CD4-positive, alpha-beta T cell treated with Interleukin-6 at 100 ng/mL for 8 hours (primary cell): Measurements from ENCODE around the gene ZNF365.

Source experiments
- DNase-seq: peaks from one replicate; pipeline ENCODE4 v3.0.0-alpha.2; 2020; ENCODE audit warnings: mixed read lengths, low spot score

The ZNF365 gene

GRCh38 chr10:62422068-62422590 lies 48.0 kb downstream of the ZNF365 start:
- no peak for DNase-seq

GRCh38 chr10:62424026-62424425 lies 49.9 kb downstream of the ZNF365 start:
- no peak for DNase-seq

- no peak for DNase-seq
Measured at GRCh38 chr10:62426086-62426485, 51.9 kb downstream of the ZNF365 start.

- DNase-seq, result no peak
Measured at GRCh38 chr10:62426600-62426999, 52.4 kb downstream of the ZNF365 start.

GRCh38 chr10:62430881-62431280 lies 56.7 kb downstream of the ZNF365 start:
- DNase-seq, result no peak

- DNase-seq, result peak; percentile 30
Measured at GRCh38 chr10:62433181-62433692, 59.1 kb downstream of the ZNF365 start.

GRCh38 chr10:62433901-62434300 lies 59.7 kb downstream of the ZNF365 start:
- DNase-seq, result no peak

GRCh38 chr10:62437696-62438095 lies 63.5 kb downstream of the ZNF365 start:
- peak; percentile 57 for DNase-seq

- no peak for DNase-seq
Measured at GRCh38 chr10:62442006-62442405, 67.8 kb downstream of the ZNF365 start.

- no peak for DNase-seq
Measured at GRCh38 chr10:62442894-62443669, 68.9 kb downstream of the ZNF365 start.

- no peak for DNase-seq
Measured at GRCh38 chr10:62443866-62444265, 69.7 kb downstream of the ZNF365 start.

- no peak for DNase-seq
Measured at GRCh38 chr10:62446627-62447026, 72.5 kb downstream of the ZNF365 start.

- DNase-seq, result no peak
Measured at GRCh38 chr10:62450912-62451610, 76.9 kb downstream of the ZNF365 start.

- no peak for DNase-seq
Measured at GRCh38 chr10:62451611-62451975, 77.4 kb downstream of the ZNF365 start.
